H9 (cell line): ENCODE measurements around the gene BCAS3. TPM values are rescaled to one million over a fixed set of nuclear protein-coding genes. Genes with fewer than 3 reads are reported as not detected.

ENCODE experiments used
- DNase-seq: peaks from one replicate; pipeline ENCODE4 v3.0.0-alpha.2; 2017
- H2AFZ ChIP-seq: one replicate; pipeline ENCODE4 v1.6.1; 2013; ENCODE audit warnings: mild to moderate bottlenecking, low read length, control low read depth, moderate library complexity
- H2AK5ac ChIP-seq: 2 replicates; pipeline ENCODE4 v1.6.1; 2013; ENCODE audit warnings: low read length, control low read depth, mixed read lengths; ENCODE audit not compliant: insufficient read length
- H2BK120ac ChIP-seq: one replicate; pipeline ENCODE4 v1.6.1; 2013; ENCODE audit warnings: low read depth, mild to moderate bottlenecking, low read length, control low read depth, inconsistent platforms; ENCODE audit not compliant: poor library complexity, severe bottlenecking
- H2BK12ac ChIP-seq: 2 replicates; pipeline ENCODE4 v1.6.1; 2013; ENCODE audit warnings: low read length, control low read depth, mixed read lengths, low read depth; ENCODE audit not compliant: insufficient read length
- H2BK15ac ChIP-seq: 2 replicates; pipeline ENCODE4 v1.6.1; 2013; ENCODE audit warnings: low read depth, low read length, control low read depth
- H2BK20ac ChIP-seq: one replicate; pipeline ENCODE4 v1.6.1; 2013; ENCODE audit warnings: low read depth, mild to moderate bottlenecking, low read length, control low read depth, inconsistent platforms; ENCODE audit not compliant: poor library complexity, severe bottlenecking
- H2BK5ac ChIP-seq: 2 replicates; pipeline ENCODE4 v1.6.1; 2013; ENCODE audit warnings: low read length, control low read depth, mixed read lengths; ENCODE audit not compliant: insufficient read length
- H3K14ac ChIP-seq: 2 replicates; pipeline ENCODE4 v1.6.1; 2013; ENCODE audit warnings: low read length, control low read depth; ENCODE audit not compliant: insufficient read depth
- H3K18ac ChIP-seq: 2 replicates; pipeline ENCODE4 v1.6.1; 2013; ENCODE audit warnings: low read depth, mild to moderate bottlenecking, mixed read lengths, low read length, control low read depth; ENCODE audit not compliant: insufficient read length
- H3K23ac ChIP-seq: 2 replicates; pipeline ENCODE4 v1.6.1; 2013; ENCODE audit warnings: low read length, control low read depth, mixed read lengths, low read depth; ENCODE audit not compliant: insufficient read length
- H3K23me2 ChIP-seq: 2 replicates; pipeline ENCODE4 v1.6.1; 2013; ENCODE audit warnings: low read depth, mild to moderate bottlenecking, mixed read lengths, low read length, control low read depth; ENCODE audit not compliant: insufficient read length, poor library complexity, severe bottlenecking
- H3K27ac ChIP-seq: 2 replicates; pipeline ENCODE4 v1.5.1; 2013; ENCODE audit warnings: low read length, control low read depth, mixed read lengths, low read depth; ENCODE audit not compliant: insufficient read length
- H3K27me3 ChIP-seq: 2 replicates; pipeline ENCODE4 v1.6.1; 2013; ENCODE audit warnings: low read length, control low read depth, inconsistent platforms; ENCODE audit not compliant: insufficient read depth
- H3K4ac ChIP-seq: 2 replicates; pipeline ENCODE4 v1.6.1; 2013; ENCODE audit warnings: low read depth, mild to moderate bottlenecking, control low read depth, inconsistent platforms, low read length, moderate library complexity
- H3K4me1 ChIP-seq: 2 replicates; pipeline ENCODE4 v1.6.1; 2013; ENCODE audit warnings: low read length, control low read depth, inconsistent platforms; ENCODE audit not compliant: insufficient read depth
- H3K4me2 ChIP-seq: 2 replicates; pipeline ENCODE4 v1.6.1; 2013; ENCODE audit warnings: low read length, control low read depth, mixed read lengths; ENCODE audit not compliant: insufficient read length, insufficient read depth
- H3K56ac ChIP-seq: 2 replicates; pipeline ENCODE4 v1.6.1; 2013; ENCODE audit warnings: low read depth, mild to moderate bottlenecking, mixed read lengths, low read length, control low read depth; ENCODE audit not compliant: insufficient read length
- H3K79me1 ChIP-seq: 2 replicates; pipeline ENCODE4 v1.6.1; 2013; ENCODE audit warnings: low read depth, mild to moderate bottlenecking, moderate library complexity, low read length, control low read depth, inconsistent platforms; ENCODE audit not compliant: insufficient read depth, poor library complexity, severe bottlenecking
- H3K79me2 ChIP-seq: 2 replicates; pipeline ENCODE4 v1.6.1; 2013; ENCODE audit warnings: low read length, control low read depth, inconsistent platforms; ENCODE audit not compliant: insufficient read depth
- H3K9ac ChIP-seq: 2 replicates; pipeline ENCODE4 v1.6.1; 2013; ENCODE audit warnings: low read length, control low read depth, mixed read lengths; ENCODE audit not compliant: insufficient read length; ENCODE audit errors: extremely low read depth
- H3K9me3 ChIP-seq: one replicate; pipeline ENCODE4 v1.6.1; 2013; ENCODE audit warnings: low read depth, low read length, inconsistent platforms; ENCODE audit not compliant: control insufficient read depth
- H3T11ph ChIP-seq: one replicate; pipeline ENCODE4 v1.6.1; 2013; ENCODE audit warnings: mild to moderate bottlenecking, low read length, control low read depth, inconsistent platforms
- H4K20me1 ChIP-seq: one replicate; pipeline ENCODE4 v1.6.1; 2013; ENCODE audit not compliant: control insufficient read depth, insufficient read length, insufficient read depth
- H4K5ac ChIP-seq: 2 replicates; pipeline ENCODE4 v1.6.1; 2013; ENCODE audit warnings: low read depth, mild to moderate bottlenecking, mixed read lengths, low read length, control low read depth; ENCODE audit not compliant: insufficient read length
- H4K8ac ChIP-seq: replicated peaks from 2 replicates; pipeline ENCODE4 v1.6.1; 2013; ENCODE audit warnings: low read length, control low read depth, mixed read lengths, low read depth; ENCODE audit not compliant: insufficient read length
- H4K91ac ChIP-seq: 2 replicates; pipeline ENCODE4 v1.6.1; 2013; ENCODE audit warnings: low read depth, mild to moderate bottlenecking, moderate library complexity, mixed read lengths, low read length, control low read depth; ENCODE audit not compliant: insufficient read length
- H3K27ac Mint-ChIP-seq, 3 experiments: 2 replicates in 2 of 3; 3 replicates in 1 of 3; pipeline ENCODE4 v1.8.0; 2020 to 2021; ENCODE audit warnings: mixed read lengths in 3 of 3, mild to moderate bottlenecking in 1 of 3, moderate library complexity in 1 of 3
- H3K27me3 Mint-ChIP-seq: 2 replicates; pipeline ENCODE4 v1.8.0; 2021; ENCODE audit warnings: low read depth, mild to moderate bottlenecking, moderate library complexity, mixed read lengths
- H3K36me3 Mint-ChIP-seq, 3 experiments: 2 replicates in 2 of 3; 3 replicates in 1 of 3; pipeline ENCODE4 v1.8.0; 2020 to 2021; ENCODE audit warnings: low read depth in 3 of 3, mixed read lengths in 3 of 3; ENCODE audit not compliant: insufficient read depth in 1 of 3
- H3K4me1 Mint-ChIP-seq, 2 experiments: 2 replicates each; pipeline ENCODE4 v1.8.0; 2020; ENCODE audit warnings: mixed read lengths in 2 of 2
- H3K4me3 Mint-ChIP-seq, 2 experiments: 2 replicates in 1 of 2; 3 replicates in 1 of 2; pipeline ENCODE4 v1.8.0; 2020 to 2021; ENCODE audit warnings: mild to moderate bottlenecking in 2 of 2, mixed read lengths in 2 of 2, moderate library complexity in 1 of 2
- H3K9me3 Mint-ChIP-seq, 2 experiments: 2 replicates in 1 of 2; 3 replicates in 1 of 2; pipeline ENCODE4 v1.8.0; 2020; ENCODE audit warnings: mild to moderate bottlenecking in 2 of 2, mixed read lengths in 2 of 2, moderate library complexity in 1 of 2
- CTCF ChIP-seq: fragments of 200-600 bp; sonication (generic); conservative IDR thresholded peaks from 3 replicates; pipeline ENCODE4 v1.8.0; 2021; ENCODE audit warnings: antibody characterized with exemption, mild to moderate bottlenecking
- WGBS: extraction: QIAGEN DNeasy Blood & Tissue Kit; methylation state at CpG from one replicate; pipeline ENCODE4 v1.1.7; 2013; ENCODE audit warnings: missing lambda C conversion rate, low lambda C conversion rate, mixed read lengths; ENCODE audit not compliant: insufficient read length; ENCODE audit errors: extremely low coverage; 5-methylcytosine and 5-hydroxymethylcytosine counted together
- total RNA-seq: library from RNA; stranded (reverse); gene quantifications from 2 replicates; pipeline ENCODE4 v1.2.1, GENCODE V29; 2021

Gene BCAS3
- total RNA-seq, 1 experiment from 2014 or later: 22.4 TPM

- Histone ChIP-seq H4K5ac (no peak overlapping the region), H3K4me1 (peaks cover 2% of the 10 kb centered on the region; the same call in 1 of the 2 replicates), H3K18ac (no peak overlapping the region), H3K9ac (no peak overlapping the region), H4K91ac (no peak overlapping the region), H3K4me2 (no peak overlapping the region), H2BK120ac (no peak overlapping the region), H3K79me2 (no peaks in the 10 kb centered on the region), H2BK15ac (no peak overlapping the region), H3K23ac (no peak overlapping the region), H2BK20ac (no peak overlapping the region), H4K20me1 (no peaks in the 10 kb centered on the region), H3K27me3 (no peaks in the 10 kb centered on the region), H3K56ac (no peak overlapping the region), H2AFZ (no peak overlapping the region), H3K27ac (no peak overlapping the region), H2BK12ac (no peak overlapping the region), H3K14ac (no peak overlapping the region), H2AK5ac (no peak overlapping the region), H3K23me2 (no peaks in the 10 kb centered on the region), H2BK5ac (no peak overlapping the region), H3K9me3 (no peaks in the 10 kb centered on the region), H3K4ac (no peak overlapping the region), H3T11ph (no peak overlapping the region), H3K79me1 (no peaks in the 10 kb centered on the region), H4K8ac (no peak overlapping the region)
- no CpG with 5 or more reads among the region's 4 CpGs for WGBS
- no peaks in the 10 kb centered on the region for H3K9me3 Mint-ChIP-seq
- no peak overlapping the region for H3K4me3 Mint-ChIP-seq
- H3K27me3 Mint-ChIP-seq: no peaks in the 10 kb centered on the region
- H3K4me1 Mint-ChIP-seq: peaks cover 34 to 46% of the 10 kb centered on the region in 2 experiments
- no peak for DNase-seq
- H3K36me3 Mint-ChIP-seq: no peaks in the 10 kb centered on the region
- H3K27ac Mint-ChIP-seq: no peak overlapping the region; a peak in 1 of 7 replicates
- TF ChIP-seq CTCF: no peak
These were observed 478.1 kb downstream of the BCAS3 start for GRCh38 chr17:61155590-61156237.
